Loucy (cell line): ENCODE measurements around the gene PHAF1.

Experiments
- CTCF ChIP-seq: fragments of 200-600 bp; sonication (generic); conservative IDR thresholded peaks from 2 replicates; pipeline ENCODE4 v1.5.1; 2014; ENCODE audit warnings: mild to moderate bottlenecking, antibody characterized with exemption, low read length
- EZH2phosphoT487 ChIP-seq: fragments of 200-600 bp; IDR thresholded peaks from 2 replicates; pipeline ENCODE4 v1.6.1; 2018; ENCODE audit warnings: antibody characterized with exemption, mild to moderate bottlenecking, moderate library complexity, borderline replicate concordance

DNA sequence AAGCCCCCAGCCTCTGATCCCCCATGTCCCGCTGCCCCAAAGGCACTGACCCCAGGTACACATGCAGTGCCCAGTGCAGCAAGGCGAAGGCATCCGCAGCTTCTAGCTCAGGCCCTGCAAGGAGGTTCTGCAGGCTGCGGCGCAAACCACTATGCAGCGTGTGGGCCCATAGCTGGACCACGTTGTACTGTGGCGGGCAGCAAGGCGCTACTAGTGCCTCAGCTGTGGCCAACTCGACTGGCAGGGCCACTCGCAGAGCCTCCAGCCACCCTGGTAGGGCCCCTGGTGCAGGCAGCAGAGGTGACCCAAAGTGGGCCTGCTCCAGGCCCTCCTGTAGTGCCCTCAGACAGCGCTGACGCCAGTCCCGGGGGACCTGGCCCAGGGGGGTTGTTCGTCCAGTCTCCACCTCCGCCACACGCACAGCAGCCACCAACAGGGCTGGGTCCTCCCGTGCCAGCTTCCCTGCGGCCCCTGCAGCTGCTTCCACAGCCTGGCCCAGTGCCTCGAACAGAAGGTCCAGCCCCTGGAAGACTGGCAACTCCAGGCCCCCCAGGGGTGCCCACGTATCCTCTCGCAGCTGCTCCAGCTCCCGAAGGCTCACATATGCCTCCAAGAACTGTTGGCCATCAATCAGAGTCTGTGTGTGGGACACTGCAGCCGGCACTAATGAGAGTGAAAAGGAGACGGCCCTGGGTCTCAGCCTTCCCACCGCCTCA, 77.6 kb downstream of the PHAF1 start:
- TF ChIP-seq CTCF (no peak), EZH2phosphoT487 (no peak)
